ENCODE measurements around the gene APBB2. TPM values are rescaled to one million over a fixed set of nuclear protein-coding genes. Genes with fewer than 3 reads are reported as not detected.

APBB2 gene
- total and polyA plus RNA-seq, 2 experiments from 2014 or later: 35.8 to 74.8 TPM

GRCh38 chr4:41217374-41217773 lies 3.0 kb upstream of the APBB2 start:
- Mint-ChIP-seq H3K4me1 (peaks cover 48% of the 10 kb centered on the region), H3K9me3 (no peaks in the 10 kb centered on the region), H3K36me3 (ENCODE audit: low read depth) (no peaks in the 10 kb centered on the region), H3K27ac (peak overlapping the region; percentile 99), H3K27me3 (ENCODE audit: insufficient read depth, low read depth, poor library complexity) (peaks cover 29% of the 10 kb centered on the region), H3K4me3 (peak overlapping the region; percentile 77)
- peaks cover 13% of the 10 kb centered on the region for H3K79me2 ChIP-seq (replicated peaks; ENCODE audit: insufficient read depth)
- TF ChIP-seq CREB1 (CRISPR knock-in tag; IDR thresholded peaks at IDR 0.05; ENCODE audit: low read depth) (peak; percentile 78), ZNF462 (CRISPR knock-in tag; IDR thresholded peaks at IDR 0.05) (no peak)
- H2AFZ ChIP-seq: no peak overlapping the region
- ATAC-seq: no peak
- peak overlapping the region; percentile 58; the same call in 1 of the 2 replicates for H3K4me3 ChIP-seq
- H3K4me2 ChIP-seq: peak overlapping the region; percentile 55
- no peaks in the 10 kb centered on the region for H3K9me2 ChIP-seq (ENCODE audit: insufficient read depth)
- H3F3A ChIP-seq (replicated peaks; ENCODE audit: low read depth): peaks cover 15% of the 10 kb centered on the region; the same call in 1 of the 2 replicates
- H3K27ac ChIP-seq (ENCODE audit: low read depth): peak overlapping the region; percentile 88
- DNase-seq (ENCODE audit: low spot score): no peak
- no peaks in the 10 kb centered on the region for H3K36me3 ChIP-seq (ENCODE audit: insufficient read depth)
- H4K20me1 ChIP-seq (replicated peaks; ENCODE audit: insufficient read depth): peaks cover 5% of the 10 kb centered on the region; the same call in 1 of the 2 replicates
- peaks cover 9% of the 10 kb centered on the region; the same call in 1 of the 2 replicates for H3K27me3 ChIP-seq (ENCODE audit: insufficient read depth)
- peaks cover 28% of the 10 kb centered on the region for H3K4me1 ChIP-seq (ENCODE audit: insufficient read depth)

GRCh38 chr4:41217020-41217333 lies 2.6 kb upstream of the APBB2 start:
- ATAC-seq: no peak
- no peak for DNase-seq (ENCODE audit: low spot score)
- TF ChIP-seq ZNF462 (CRISPR knock-in tag; IDR thresholded peaks at IDR 0.05) (no peak), JUNB (IDR thresholded peaks at IDR 0.05; ENCODE audit: unreplicated experiment) (no peak), ZNF114 (CRISPR knock-in tag; IDR thresholded peaks at IDR 0.05) (no peak), STAT1 (IDR thresholded peaks at IDR 0.05; ENCODE audit: unreplicated experiment) (no peak), POLR2AphosphoS5 (IDR thresholded peaks at IDR 0.05; ENCODE audit: low read depth) (no peak), NANOG (IDR thresholded peaks at IDR 0.05; ENCODE audit: borderline replicate concordance) (no peak)

More at GRCh38 chr4:41217020-41217333, 2.6 kb upstream of the APBB2 start:
- Histone ChIP-seq H3K9me2 (ENCODE audit: insufficient read depth) (no peaks in the 10 kb centered on the region), H4K20me1 (replicated peaks; ENCODE audit: insufficient read depth) (peaks cover 9% of the 10 kb centered on the region), H3K27ac (ENCODE audit: low read depth) (peak overlapping the region; percentile 88), H3K36me3 (ENCODE audit: insufficient read depth) (no peaks in the 10 kb centered on the region), H2AFZ (no peak overlapping the region), H3K4me2 (peak overlapping the region; percentile 55), H3K27me3 (ENCODE audit: insufficient read depth) (peaks cover 13% of the 10 kb centered on the region; the same call in 1 of the 2 replicates), H3K4me1 (ENCODE audit: insufficient read depth) (peaks cover 26% of the 10 kb centered on the region), H3K79me2 (replicated peaks; ENCODE audit: insufficient read depth) (peaks cover 17% of the 10 kb centered on the region), H3K4me3 (peak overlapping the region; percentile 58), H3F3A (replicated peaks; ENCODE audit: low read depth) (peaks cover 15% of the 10 kb centered on the region; the same call in 1 of the 2 replicates)
- peak overlapping the region; percentile 77 for H3K4me3 Mint-ChIP-seq
- H3K27ac Mint-ChIP-seq: peak overlapping the region; percentile 99
- peaks cover 29% of the 10 kb centered on the region for H3K27me3 Mint-ChIP-seq (ENCODE audit: insufficient read depth, low read depth, poor library complexity)
- H3K36me3 Mint-ChIP-seq (ENCODE audit: low read depth): no peaks in the 10 kb centered on the region
- peaks cover 47% of the 10 kb centered on the region for H3K4me1 Mint-ChIP-seq
- no peaks in the 10 kb centered on the region for H3K9me3 Mint-ChIP-seq
